Thoracic aorta (tissue), 2 donors: ENCODE results near the gene ADSS1. TPM values are rescaled to one million over a fixed set of nuclear protein-coding genes. Genes with fewer than 3 reads are reported as not detected.

ENCODE experiments used
- ATAC-seq: fragments of 150-250 bp; one replicate; pipeline ENCODE4 v1.8.0; 2017; ENCODE audit warnings: low read depth; ENCODE audit not compliant: insufficient number of reproducible peaks, low FRiP score
- DNase-seq: peaks from one replicate; pipeline ENCODE4 v3.0.0-alpha.2; 2020; ENCODE audit warnings: low spot score
- H3K27ac ChIP-seq, 2 donors: fragments of 200-600 bp; sonication (generic); 1 replicate in 1 of 2; 2 replicates in 1 of 2; pipeline ENCODE4 v1.5.1; 2016; ENCODE audit warnings: mild to moderate bottlenecking in 2 of 2, moderate library complexity in 2 of 2
- H3K27me3 ChIP-seq: fragments of 200-600 bp; sonication (generic); replicated peaks from 2 replicates; pipeline ENCODE4 v1.6.0; 2016; ENCODE audit warnings: mild to moderate bottlenecking; ENCODE audit not compliant: insufficient read depth
- H3K36me3 ChIP-seq: fragments of 200-600 bp; sonication (generic); one replicate; pipeline ENCODE4 v1.5.1; 2016
- H3K4me1 ChIP-seq, 2 donors: fragments of 200-600 bp; sonication (generic); 1 replicate in 1 of 2; 2 replicates in 1 of 2; pipeline versions ENCODE4 v1.5.1 to v1.6.0; 2016; ENCODE audit warnings: low read depth in 2 of 2, mild to moderate bottlenecking in 1 of 2; ENCODE audit not compliant: control insufficient read depth in 1 of 2
- H3K4me3 ChIP-seq: fragments of 200-600 bp; sonication (generic); 2 replicates; pipeline ENCODE4 v1.5.1; 2016; ENCODE audit warnings: mild to moderate bottlenecking
- H3K9me3 ChIP-seq: fragments of 200-600 bp; sonication (generic); 2 replicates; pipeline ENCODE4 v1.5.1; 2016
- total RNA-seq, 2 donors: library from RNA; depleted of rRNA; stranded (reverse); fragments of >200 nt; gene quantifications; one replicate each; pipeline versions ENCODE4 v1.1.0 to v1.2.3, GENCODE V29; 2016
- TF ChIP-seq, protein P1 (sequence below): fragments of 200-600 bp; sonication (generic); IDR thresholded peaks from one replicate; pipeline ENCODE4 v1.5.1; 2019; ENCODE audit warnings: antibody characterized with exemption

Gene ADSS1
- total RNA-seq, 2 donors from 2014 or later: 30.8 to 87.3 TPM

DNA sequence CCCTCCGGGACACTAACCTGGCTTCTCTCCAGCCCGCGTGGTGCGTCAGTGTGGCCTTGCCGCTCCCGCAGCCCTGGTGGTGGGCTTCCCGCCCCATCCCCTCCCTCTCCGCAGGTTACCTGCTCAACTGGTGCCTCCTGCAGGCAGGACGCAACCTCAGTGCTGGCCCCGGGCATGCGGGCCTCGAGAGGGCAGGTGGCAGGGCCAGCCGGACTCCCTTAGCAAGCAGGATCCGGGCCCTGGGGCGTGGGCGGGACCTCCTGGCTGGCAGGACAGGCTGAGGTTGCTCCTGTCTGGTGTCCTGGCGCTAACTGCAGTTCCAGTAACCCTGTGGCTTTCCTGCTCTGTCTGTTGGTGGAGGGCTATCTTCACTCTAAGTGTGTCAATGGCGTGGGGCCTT, 8.6 kb upstream of the ADSS1 start:
- Histone ChIP-seq H3K36me3 (peaks cover 61% of the 10 kb centered on the region), H3K4me1 (no peaks in the 10 kb centered on the region), H3K27ac (no peak overlapping the region), H3K27me3 (no peaks in the 10 kb centered on the region), H3K4me3 (no peak overlapping the region), H3K9me3 (no peaks in the 10 kb centered on the region)
- no peak for ATAC-seq
- TF ChIP-seq, protein P1, sequence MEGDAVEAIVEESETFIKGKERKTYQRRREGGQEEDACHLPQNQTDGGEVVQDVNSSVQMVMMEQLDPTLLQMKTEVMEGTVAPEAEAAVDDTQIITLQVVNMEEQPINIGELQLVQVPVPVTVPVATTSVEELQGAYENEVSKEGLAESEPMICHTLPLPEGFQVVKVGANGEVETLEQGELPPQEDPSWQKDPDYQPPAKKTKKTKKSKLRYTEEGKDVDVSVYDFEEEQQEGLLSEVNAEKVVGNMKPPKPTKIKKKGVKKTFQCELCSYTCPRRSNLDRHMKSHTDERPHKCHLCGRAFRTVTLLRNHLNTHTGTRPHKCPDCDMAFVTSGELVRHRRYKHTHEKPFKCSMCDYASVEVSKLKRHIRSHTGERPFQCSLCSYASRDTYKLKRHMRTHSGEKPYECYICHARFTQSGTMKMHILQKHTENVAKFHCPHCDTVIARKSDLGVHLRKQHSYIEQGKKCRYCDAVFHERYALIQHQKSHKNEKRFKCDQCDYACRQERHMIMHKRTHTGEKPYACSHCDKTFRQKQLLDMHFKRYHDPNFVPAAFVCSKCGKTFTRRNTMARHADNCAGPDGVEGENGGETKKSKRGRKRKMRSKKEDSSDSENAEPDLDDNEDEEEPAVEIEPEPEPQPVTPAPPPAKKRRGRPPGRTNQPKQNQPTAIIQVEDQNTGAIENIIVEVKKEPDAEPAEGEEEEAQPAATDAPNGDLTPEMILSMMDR: no peak
- DNase-seq: no peak

DNA sequence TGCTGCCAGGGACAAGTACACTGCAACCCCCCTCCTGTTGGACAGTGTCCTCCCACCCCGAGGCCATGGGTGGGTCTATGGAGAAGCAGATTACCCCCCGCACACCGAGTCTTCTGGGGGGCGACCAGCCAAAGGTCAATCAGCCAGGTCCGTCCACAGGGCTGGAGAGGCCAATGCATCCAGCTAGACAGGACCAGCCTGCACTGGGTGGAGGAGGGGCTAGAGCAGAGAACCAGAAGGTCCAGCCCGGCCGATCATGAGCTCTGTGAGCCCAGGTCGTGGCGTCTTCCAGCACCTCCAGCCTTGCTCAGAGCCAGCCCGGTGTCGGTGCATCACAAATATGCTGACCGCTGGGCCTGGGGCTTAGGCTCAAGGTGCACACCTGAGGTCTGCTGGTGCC, 8.2 kb upstream of the ADSS1 start:
- DNase-seq (no peak), ATAC-seq (no peak)
- H3K27ac ChIP-seq: no peak overlapping the region
- no peaks in the 10 kb centered on the region for H3K9me3 ChIP-seq
- peaks cover 56% of the 10 kb centered on the region for H3K36me3 ChIP-seq
- no peaks in the 10 kb centered on the region for H3K27me3 ChIP-seq
- TF ChIP-seq, protein P1: no peak
- no peak overlapping the region for H3K4me3 ChIP-seq
- H3K4me1 ChIP-seq: no peaks in the 10 kb centered on the region

DNA sequence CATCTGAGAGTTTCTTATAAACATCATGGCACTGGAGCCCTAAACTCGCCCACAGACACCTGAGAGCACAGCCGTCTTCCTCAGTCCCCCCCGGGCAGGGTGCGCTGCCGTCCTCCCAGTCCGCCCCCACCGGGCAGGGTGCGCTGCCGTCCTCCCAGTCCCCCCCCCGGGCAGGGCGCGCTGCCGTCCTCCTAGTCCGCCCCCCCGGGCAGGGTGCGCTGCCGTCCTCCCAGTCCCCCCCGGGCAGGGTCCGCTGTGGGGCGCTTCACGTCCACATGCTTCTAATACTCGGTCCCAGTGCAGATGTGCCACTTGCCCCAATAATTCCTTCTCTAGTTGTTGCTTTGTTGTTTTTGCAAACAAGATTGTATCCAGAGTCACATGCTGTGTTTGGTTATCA, 6.9 kb upstream of the ADSS1 start:
- H3K36me3 ChIP-seq: peaks cover 44% of the 10 kb centered on the region
- TF ChIP-seq, protein P1: no peak
- H3K4me3 ChIP-seq: no peak overlapping the region
- ATAC-seq (no peak), DNase-seq (no peak)
- no peaks in the 10 kb centered on the region for H3K9me3 ChIP-seq
- no peak overlapping the region for H3K27ac ChIP-seq
- no peaks in the 10 kb centered on the region for H3K27me3 ChIP-seq
- peaks cover 7 to 8% of the 10 kb centered on the region in 2 donors for H3K4me1 ChIP-seq

DNA sequence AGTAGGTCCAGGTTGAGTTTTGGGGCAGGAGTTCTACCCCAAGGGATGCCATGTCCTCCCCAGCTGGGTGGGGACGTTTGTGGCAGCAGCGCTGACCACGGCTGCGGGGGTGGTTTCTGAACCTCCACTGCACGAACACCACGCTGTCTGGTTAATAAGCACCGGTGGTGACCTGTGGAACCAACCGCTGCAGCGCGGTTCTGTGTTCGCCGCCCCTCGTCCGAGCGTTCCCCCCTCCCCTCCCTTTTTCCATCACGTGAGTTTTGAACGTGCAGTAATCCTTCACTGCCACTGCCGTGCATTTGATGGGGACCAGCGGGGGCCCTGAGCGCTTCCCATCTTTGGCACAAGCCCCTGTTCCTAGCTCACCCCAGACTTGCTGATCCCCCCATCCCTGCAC, 6.4 kb upstream of the ADSS1 start:
- peaks cover 39% of the 10 kb centered on the region for H3K36me3 ChIP-seq
- no peaks in the 10 kb centered on the region for H3K27me3 ChIP-seq
- no peaks in the 10 kb centered on the region for H3K9me3 ChIP-seq
- no peak overlapping the region for H3K27ac ChIP-seq
- ATAC-seq (no peak), DNase-seq (no peak)
- H3K4me1 ChIP-seq: peaks cover 12 to 13% of the 10 kb centered on the region in 2 donors
- TF ChIP-seq, protein P1: no peak
- no peak overlapping the region for H3K4me3 ChIP-seq

DNA sequence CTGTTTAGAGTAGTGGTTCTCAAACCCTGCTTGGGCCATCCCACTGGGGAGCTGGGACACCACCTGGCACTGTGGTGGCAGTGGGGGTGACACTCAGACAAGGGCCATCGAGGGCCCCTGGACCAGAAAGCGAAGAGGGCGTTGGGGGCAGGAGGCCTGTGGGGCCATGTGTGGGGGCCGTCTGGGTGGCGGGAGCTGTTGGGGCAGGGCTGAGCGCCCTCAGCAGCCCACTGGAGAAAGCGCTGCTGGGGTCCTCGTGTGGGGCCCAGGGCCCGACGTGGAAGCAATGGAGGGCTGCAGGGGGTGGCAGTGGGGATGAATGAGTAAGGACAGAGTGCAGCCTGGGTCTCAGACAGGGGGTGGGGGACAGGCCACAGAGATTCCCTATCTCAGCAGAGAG, 5.9 kb upstream of the ADSS1 start:
- Histone ChIP-seq H3K36me3 (peaks cover 34% of the 10 kb centered on the region), H3K4me1 (peaks cover 17 to 18% of the 10 kb centered on the region in 2 donors), H3K27me3 (no peaks in the 10 kb centered on the region), H3K9me3 (no peaks in the 10 kb centered on the region), H3K4me3 (no peak overlapping the region), H3K27ac (no peak overlapping the region)
- no peak for ATAC-seq
- TF ChIP-seq, protein P1: no peak
- no peak for DNase-seq
